ENCODE results near the gene TNPO1.

Gene TNPO1

DNA sequence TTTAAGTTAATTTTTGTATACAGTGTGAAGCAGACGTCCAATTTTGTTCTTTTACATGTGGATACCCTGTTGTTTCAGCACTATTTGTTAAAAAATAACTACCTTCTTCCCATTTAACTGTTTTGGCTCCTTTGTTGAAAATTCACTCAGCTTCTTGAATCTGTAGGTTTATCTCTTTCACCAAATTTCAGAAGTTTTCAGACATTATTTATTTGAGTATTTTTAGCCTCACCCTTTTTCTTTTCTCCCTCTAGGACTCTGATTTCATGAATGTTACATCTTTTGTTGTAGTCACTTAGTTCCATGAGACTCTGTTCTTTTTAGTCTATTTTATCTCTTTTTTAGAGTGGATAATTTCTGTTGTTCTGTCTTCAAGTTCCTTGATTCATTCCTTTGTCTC, 4.6 kb upstream of the TNPO1 start:
- Mint-ChIP-seq H3K4me3 (no peak overlapping the region), H3K9me3 (no peaks in the 10 kb centered on the region), H3K27ac (no peak overlapping the region), H3K36me3 (ENCODE audit: low read depth) (no peaks in the 10 kb centered on the region), H3K27me3 (peaks cover 27% of the 10 kb centered on the region), H3K4me1 (ENCODE audit: low read depth) (peaks cover 4% of the 10 kb centered on the region)
- DNase-seq: no peak

DNA sequence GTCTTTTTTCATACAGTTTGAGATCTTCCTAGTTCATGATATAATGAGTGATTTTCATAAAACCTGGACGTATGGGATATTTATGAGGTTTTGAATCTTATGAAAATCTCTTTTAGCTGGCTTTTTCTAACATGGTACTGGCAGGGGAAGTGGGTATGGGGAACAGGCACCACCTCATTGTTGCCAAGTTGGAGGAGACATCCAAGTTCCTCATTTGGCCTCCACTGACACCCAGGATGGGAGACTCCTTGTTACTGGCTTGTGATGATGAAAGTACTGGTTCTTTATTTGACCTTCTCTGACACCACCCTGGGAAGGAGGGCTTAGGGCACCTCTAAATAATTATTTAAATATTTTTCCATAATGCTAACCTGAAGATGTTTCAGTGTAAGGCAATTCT, 4.0 kb upstream of the TNPO1 start:
- peaks cover 3% of the 10 kb centered on the region for H3K36me3 Mint-ChIP-seq (ENCODE audit: low read depth)
- peaks cover 9% of the 10 kb centered on the region for H3K4me1 Mint-ChIP-seq (ENCODE audit: low read depth)
- no peak overlapping the region for H3K4me3 Mint-ChIP-seq
- H3K27me3 Mint-ChIP-seq: peaks cover 27% of the 10 kb centered on the region
- no peak for DNase-seq
- H3K9me3 Mint-ChIP-seq: no peaks in the 10 kb centered on the region
- no peak overlapping the region for H3K27ac Mint-ChIP-seq

DNA sequence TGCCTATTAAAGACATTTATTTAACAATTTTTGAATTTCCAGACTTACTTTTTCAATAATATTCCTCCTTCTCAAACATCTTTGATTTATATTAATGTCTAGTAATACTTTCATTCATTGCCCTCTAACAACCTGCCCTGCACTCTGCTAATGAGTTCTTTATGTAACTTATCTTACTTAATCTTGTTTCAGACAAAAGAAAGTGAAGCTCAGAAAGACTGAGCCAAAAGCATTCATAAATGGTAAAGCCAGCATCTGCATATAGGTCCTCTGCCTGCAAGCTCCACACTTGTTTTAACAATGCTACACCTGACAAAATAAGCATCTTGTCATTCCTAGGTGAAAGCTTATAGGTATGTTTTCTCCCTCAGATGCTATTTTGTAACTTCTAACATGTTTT, 2.4 kb upstream of the TNPO1 start:
- H3K27ac Mint-ChIP-seq: no peak overlapping the region
- H3K4me1 Mint-ChIP-seq (ENCODE audit: low read depth): peaks cover 20% of the 10 kb centered on the region
- peaks cover 25% of the 10 kb centered on the region for H3K27me3 Mint-ChIP-seq
- no peak for DNase-seq
- H3K36me3 Mint-ChIP-seq (ENCODE audit: low read depth): peaks cover 3% of the 10 kb centered on the region
- no peak overlapping the region for H3K4me3 Mint-ChIP-seq
- no peaks in the 10 kb centered on the region for H3K9me3 Mint-ChIP-seq

DNA sequence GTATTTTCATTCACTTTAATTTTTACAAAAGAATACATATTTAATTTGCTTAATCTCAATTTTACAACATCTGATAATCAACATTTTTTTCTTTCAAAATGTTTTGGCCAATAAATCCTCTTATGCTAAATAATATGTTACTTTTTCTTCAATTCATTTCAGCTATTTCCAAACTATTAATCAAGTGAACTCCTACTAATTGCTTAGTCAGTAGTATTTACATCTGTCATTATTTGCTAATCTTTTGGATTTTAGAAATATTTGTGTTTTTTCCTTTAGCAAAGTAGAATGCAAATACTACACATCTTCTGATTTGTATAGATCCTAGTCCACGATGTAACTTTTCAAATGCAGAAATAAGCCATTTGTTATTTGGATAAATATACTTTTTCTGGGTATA, 1.6 kb upstream of the TNPO1 start:
- H3K27me3 Mint-ChIP-seq: peaks cover 21% of the 10 kb centered on the region
- H3K4me3 Mint-ChIP-seq: no peak overlapping the region
- peaks cover 3% of the 10 kb centered on the region for H3K36me3 Mint-ChIP-seq (ENCODE audit: low read depth)
- H3K9me3 Mint-ChIP-seq: no peaks in the 10 kb centered on the region
- peaks cover 22% of the 10 kb centered on the region for H3K4me1 Mint-ChIP-seq (ENCODE audit: low read depth)
- no peak overlapping the region for H3K27ac Mint-ChIP-seq
- no peak for DNase-seq

DNA sequence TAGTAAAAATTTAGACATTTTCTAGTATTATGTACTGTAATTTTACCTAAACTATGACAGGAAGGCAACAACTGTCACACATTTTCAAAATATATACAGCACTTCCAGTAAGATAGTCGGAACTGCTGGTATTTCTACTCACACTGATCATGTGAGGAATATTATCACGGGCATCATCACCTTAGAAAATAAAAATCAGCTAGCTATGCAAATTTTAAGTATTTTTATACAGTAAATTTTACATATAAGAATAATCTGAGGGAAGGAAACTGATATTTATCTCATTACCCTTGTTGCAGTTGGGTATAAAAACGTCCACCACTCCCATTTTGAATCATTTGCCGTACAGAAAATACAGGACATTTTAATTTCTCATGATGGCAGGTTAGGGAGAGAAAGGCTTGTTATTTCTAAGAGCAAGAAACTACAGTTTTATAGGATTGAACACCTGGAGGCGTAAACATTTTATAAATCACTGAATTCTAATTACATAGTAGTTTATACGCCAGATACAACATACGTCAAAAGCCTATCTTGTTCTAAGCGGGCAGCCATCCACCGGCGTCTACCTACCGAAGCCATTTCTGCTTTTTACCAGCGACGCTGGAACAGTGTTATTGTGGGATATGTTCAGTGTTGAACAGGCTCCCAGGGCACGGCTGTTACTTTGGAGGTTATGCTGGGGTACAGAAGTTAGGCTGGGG, 729 bp upstream of the TNPO1 start:
- Mint-ChIP-seq H3K4me3 (peak overlapping the region; percentile 86), H3K9me3 (no peaks in the 10 kb centered on the region), H3K36me3 (ENCODE audit: low read depth) (peaks cover 3% of the 10 kb centered on the region), H3K27ac (peak overlapping the region; percentile 86), H3K4me1 (ENCODE audit: low read depth) (peaks cover 22% of the 10 kb centered on the region), H3K27me3 (peaks cover 21% of the 10 kb centered on the region)
- DNase-seq: no peak

DNA sequence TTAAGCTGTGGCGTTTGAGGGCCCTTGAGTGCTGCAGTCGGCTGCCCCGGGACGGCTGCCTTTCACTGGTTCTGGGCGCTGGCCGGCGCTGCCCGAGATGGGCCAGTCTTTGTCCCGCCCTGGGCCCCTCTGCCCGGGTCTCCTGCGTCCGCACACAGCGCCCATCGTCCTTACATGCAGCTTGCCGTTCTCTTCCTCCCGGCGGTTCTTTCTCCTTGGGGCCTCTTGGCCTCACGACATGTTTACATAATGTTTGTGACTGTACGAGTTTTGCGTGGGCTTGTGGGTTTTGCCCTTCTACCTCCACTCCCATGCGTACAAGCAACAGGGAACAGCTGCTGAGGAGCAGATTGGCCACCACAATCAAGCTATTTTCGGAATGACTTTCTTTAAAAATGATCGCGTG, 618 bp downstream of the TNPO1 start:
- Mint-ChIP-seq H3K27ac (peak overlapping the region; percentile 89), H3K36me3 (ENCODE audit: low read depth) (peaks cover 3% of the 10 kb centered on the region), H3K27me3 (peaks cover 13% of the 10 kb centered on the region), H3K4me1 (ENCODE audit: low read depth) (peaks cover 27% of the 10 kb centered on the region), H3K4me3 (peak overlapping the region; percentile 86), H3K9me3 (no peaks in the 10 kb centered on the region)
- DNase-seq: no peak

DNA sequence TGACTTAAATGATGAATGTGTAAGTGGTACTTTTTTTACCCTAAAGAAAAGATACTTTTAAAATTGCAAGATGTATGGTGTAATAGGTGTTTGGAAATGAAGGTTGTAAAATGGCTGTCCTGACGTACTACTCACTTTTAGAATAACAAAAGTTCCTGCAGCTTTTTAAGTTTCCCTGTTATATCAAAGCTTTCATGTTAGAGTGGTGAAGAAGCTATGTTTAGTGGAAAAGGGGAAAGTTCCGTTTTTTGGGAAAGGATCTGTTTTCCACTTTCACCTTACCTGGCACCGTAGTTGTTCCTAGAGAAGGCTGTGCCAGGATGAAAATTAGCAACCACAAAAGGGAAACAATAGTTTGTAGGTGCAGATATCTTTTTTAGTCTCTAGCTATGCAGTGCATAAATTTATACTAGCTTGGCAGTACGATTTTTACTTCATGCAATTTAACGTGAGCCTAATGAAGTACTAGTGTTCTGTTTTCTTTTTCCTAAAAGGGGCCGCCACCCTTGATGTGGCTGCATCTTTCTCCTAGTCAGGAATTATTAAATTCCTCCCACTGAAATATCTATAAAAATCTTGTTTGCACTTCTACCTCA, 1.3 kb downstream of the TNPO1 start:
- H3K27me3 Mint-ChIP-seq: peaks cover 7% of the 10 kb centered on the region
- no peaks in the 10 kb centered on the region for H3K9me3 Mint-ChIP-seq
- peaks cover 3% of the 10 kb centered on the region for H3K36me3 Mint-ChIP-seq (ENCODE audit: low read depth)
- peak overlapping the region; percentile 86 for H3K4me3 Mint-ChIP-seq
- peak overlapping the region; percentile 89 for H3K27ac Mint-ChIP-seq
- H3K4me1 Mint-ChIP-seq (ENCODE audit: low read depth): peaks cover 31% of the 10 kb centered on the region
- no peak for DNase-seq

DNA sequence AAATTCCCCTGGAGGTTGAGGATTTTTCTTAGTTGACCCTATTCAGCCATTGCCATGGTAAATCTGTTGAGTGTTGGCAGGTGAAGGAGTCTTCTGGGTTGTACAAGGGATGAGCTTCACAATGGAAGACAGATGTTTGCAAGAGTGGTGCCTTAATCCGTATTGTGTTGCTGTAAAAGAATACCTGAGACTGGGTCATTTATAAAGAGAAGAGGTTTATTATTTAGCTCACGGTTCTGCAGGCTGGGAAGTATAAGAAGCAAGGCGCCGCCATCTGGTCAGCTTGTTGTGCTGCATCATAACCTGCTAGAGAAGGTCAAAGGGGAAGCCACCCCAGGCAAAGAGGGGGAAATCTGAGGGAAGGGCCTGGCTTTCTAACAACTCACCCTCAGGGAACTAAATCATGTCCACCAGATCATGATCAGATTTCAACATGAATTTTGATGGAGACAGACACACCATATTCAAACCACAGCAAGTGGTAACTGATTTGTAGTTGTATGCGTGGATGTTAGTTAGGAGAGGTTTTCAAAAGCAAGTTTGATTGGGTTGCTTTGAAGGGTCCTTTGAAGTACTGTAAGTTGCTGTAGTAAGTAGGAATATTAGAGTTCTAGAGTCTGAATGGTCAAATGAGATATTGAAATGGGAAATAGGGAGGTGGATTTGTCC, 2.5 kb downstream of the TNPO1 start:
- Mint-ChIP-seq H3K27ac (no peak overlapping the region), H3K4me1 (ENCODE audit: low read depth) (peaks cover 31% of the 10 kb centered on the region), H3K4me3 (no peak overlapping the region), H3K27me3 (peaks cover 2% of the 10 kb centered on the region), H3K36me3 (ENCODE audit: low read depth) (peaks cover 3% of the 10 kb centered on the region), H3K9me3 (no peaks in the 10 kb centered on the region)
- peak; percentile 43 for DNase-seq

DNA sequence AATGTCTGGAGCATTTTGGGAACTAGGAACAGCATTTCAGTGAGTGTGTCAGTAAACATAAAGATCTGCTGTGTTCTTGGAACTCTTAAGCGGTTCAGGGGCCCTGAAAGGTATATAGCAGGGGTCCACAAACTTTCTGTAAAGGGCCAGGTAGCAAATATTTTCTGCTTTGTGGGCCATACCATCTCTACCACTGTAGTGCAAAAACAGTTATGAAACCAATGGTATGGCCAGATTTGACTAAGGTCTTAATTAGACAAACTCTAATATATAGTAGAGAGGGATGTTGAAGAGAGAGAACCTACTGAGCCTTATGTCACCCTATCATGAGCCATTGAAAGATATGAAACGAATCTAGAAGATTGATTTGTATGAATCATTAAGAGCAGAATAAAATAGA, 5.3 kb downstream of the TNPO1 start:
- peaks cover 27% of the 10 kb centered on the region for H3K4me1 Mint-ChIP-seq (ENCODE audit: low read depth)
- peaks cover 3% of the 10 kb centered on the region for H3K36me3 Mint-ChIP-seq (ENCODE audit: low read depth)
- no peak overlapping the region for H3K27ac Mint-ChIP-seq
- no peaks in the 10 kb centered on the region for H3K9me3 Mint-ChIP-seq
- no peaks in the 10 kb centered on the region for H3K27me3 Mint-ChIP-seq
- no peak for DNase-seq
- H3K4me3 Mint-ChIP-seq: no peak overlapping the region

DNA sequence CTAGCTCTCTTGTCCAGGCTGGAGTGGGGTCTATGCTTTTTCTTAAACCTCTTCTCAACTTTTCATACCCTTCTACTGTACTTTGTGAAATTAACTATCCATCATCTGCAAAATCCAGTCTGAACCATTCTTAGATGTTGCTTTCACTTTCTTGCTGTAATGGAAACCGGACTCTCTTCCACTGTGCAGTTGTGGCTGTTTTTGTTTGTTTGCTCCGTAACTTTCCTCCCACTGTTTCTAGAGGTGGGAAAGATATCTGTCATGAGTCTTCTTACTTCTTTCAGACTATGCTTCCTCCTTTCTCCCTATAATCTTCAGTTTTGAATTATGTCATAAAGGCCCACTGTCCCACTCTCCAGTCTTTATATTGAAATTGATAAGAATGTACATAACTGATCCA, 6.5 kb downstream of the TNPO1 start:
- Mint-ChIP-seq H3K36me3 (ENCODE audit: low read depth) (no peaks in the 10 kb centered on the region), H3K27ac (no peak overlapping the region), H3K4me3 (no peak overlapping the region), H3K27me3 (no peaks in the 10 kb centered on the region), H3K4me1 (ENCODE audit: low read depth) (peaks cover 18% of the 10 kb centered on the region), H3K9me3 (no peaks in the 10 kb centered on the region)
- DNase-seq: no peak

DNA sequence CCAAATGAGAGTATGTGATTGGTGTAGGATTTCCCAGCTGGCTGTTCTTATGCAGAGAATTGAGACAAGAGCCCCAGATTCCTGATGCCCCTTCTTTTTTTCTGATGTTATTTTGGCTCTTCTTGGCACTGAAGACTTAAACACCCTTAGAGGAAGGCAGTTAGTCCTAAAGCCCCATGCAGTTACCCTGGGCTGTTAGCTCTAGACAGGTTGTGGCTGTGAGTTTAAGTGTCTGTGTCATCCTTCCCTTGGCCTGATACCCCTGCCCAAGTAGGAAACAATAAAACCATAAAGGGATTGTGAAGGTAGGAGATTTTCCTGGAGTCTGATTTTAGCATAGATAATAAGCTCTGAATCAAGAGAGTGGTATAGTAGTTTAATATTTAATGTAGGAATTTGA, 13.2 kb downstream of the TNPO1 start:
- H3K4me1 Mint-ChIP-seq (ENCODE audit: low read depth): no peaks in the 10 kb centered on the region
- H3K27me3 Mint-ChIP-seq: no peaks in the 10 kb centered on the region
- no peaks in the 10 kb centered on the region for H3K36me3 Mint-ChIP-seq (ENCODE audit: low read depth)
- DNase-seq: no peak
- no peak overlapping the region for H3K27ac Mint-ChIP-seq
- H3K9me3 Mint-ChIP-seq: no peaks in the 10 kb centered on the region
- no peak overlapping the region for H3K4me3 Mint-ChIP-seq

DNA sequence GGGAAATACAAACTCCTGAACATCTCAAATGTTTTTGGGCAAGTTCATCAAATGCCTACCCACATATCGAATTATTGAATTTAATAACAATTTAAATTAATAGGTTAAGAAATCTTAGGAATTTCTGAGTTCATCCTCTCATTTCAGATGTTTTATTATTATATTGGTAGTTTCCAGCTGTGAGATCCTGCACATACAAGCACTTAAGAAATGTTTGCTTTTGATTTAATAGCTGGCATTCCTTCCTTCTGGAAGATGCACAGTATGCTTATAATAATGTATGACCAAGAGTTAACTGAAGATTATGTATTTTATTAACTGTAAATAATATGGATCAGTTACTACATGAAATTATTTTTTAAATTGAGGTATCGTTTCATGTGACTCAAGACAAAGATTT, 13.9 kb downstream of the TNPO1 start:
- Mint-ChIP-seq H3K4me1 (ENCODE audit: low read depth) (no peaks in the 10 kb centered on the region), H3K27ac (no peak overlapping the region), H3K4me3 (no peak overlapping the region), H3K36me3 (ENCODE audit: low read depth) (no peaks in the 10 kb centered on the region), H3K27me3 (no peaks in the 10 kb centered on the region), H3K9me3 (no peaks in the 10 kb centered on the region)
- DNase-seq: no peak

DNA sequence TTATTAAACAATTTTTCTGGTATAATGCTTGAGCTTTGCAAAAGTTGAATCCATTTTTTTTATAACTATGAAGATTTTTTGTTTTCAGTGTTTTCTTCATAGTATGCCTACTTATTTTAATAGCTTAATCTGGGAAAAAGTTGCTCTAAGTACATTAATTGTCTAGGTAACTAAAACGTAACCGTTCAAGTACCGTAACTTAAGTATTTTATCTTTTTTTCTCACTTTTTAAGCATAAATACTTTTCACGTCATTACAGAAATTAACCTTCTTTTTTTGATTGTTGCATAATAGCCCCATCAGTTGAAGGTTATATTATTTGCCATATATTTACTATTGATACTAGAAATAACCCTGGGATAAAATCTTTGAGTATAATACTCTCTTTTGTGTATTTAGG, 15.2 kb downstream of the TNPO1 start:
- Mint-ChIP-seq H3K9me3 (no peaks in the 10 kb centered on the region), H3K27ac (no peak overlapping the region)

DNA sequence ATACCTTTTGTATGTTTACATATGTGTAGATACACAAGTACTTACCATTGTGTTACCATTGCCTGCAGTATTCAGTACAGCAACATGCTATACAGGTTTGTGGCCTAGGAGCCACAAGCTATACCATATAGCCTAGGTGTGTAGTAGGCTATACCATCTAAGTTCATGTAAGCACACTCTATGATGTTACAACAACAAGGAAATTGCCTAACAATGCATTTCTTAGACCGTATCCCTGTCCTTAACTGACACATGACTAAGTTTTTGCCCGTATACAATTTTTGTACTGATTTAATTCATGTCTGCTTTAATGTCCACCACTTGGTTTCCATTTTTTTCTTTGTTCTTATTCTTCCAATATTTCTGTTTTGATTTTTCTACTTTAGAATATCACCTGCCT, 18.5 kb downstream of the TNPO1 start:
- no peak for DNase-seq
- H3K27ac Mint-ChIP-seq: no peak overlapping the region
- H3K27me3 Mint-ChIP-seq: no peaks in the 10 kb centered on the region
- H3K9me3 Mint-ChIP-seq: no peaks in the 10 kb centered on the region
- no peaks in the 10 kb centered on the region for H3K36me3 Mint-ChIP-seq (ENCODE audit: low read depth)
- peaks cover 4% of the 10 kb centered on the region for H3K4me1 Mint-ChIP-seq (ENCODE audit: low read depth)
- H3K4me3 Mint-ChIP-seq: no peak overlapping the region

More for the DNA sequence above, 15.2 kb downstream of the TNPO1 start:
- DNase-seq: no peak
- Mint-ChIP-seq H3K27me3 (no peaks in the 10 kb centered on the region), H3K4me1 (ENCODE audit: low read depth) (peaks cover 3% of the 10 kb centered on the region), H3K4me3 (no peak overlapping the region), H3K36me3 (ENCODE audit: low read depth) (no peaks in the 10 kb centered on the region)

DNA sequence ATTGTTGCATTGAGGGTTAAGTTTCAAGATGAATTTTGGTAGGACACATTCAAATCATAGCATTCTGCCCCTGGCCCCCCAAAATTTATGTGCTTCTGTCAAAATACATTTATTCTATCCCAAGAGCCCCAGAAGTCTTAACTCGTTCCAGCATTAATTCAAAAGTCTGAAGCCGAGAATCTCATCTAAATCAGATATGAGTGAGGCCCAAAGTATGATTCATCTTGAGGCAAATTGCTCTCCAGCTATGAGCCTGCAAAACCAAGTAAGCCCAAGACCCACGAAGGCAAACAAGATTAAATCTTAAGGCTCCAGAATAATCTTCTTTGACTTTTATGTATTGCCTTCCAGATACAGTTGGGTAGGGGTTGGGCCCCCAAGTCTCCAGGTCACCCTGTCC, 19.2 kb downstream of the TNPO1 start:
- Mint-ChIP-seq H3K4me1 (ENCODE audit: low read depth) (peaks cover 7% of the 10 kb centered on the region), H3K4me3 (no peak overlapping the region), H3K9me3 (no peaks in the 10 kb centered on the region), H3K36me3 (ENCODE audit: low read depth) (no peaks in the 10 kb centered on the region), H3K27ac (no peak overlapping the region), H3K27me3 (no peaks in the 10 kb centered on the region)
- no peak for DNase-seq
